H1 (cell line): ENCODE data around the gene ZNF584. TPM values are rescaled to one million over a fixed set of nuclear protein-coding genes. Genes with fewer than 3 reads are reported as not detected.

Experiments used
- CTCF ChIA-PET: fragments of 300-600 bp; sonication (Branson Sonifier 250); formaldehyde crosslinking; loops from one replicate; lab custom pipeline; 2021; ENCODE audit not compliant: partially characterized antibody; lab: Charles Lee
- POLR2A ChIA-PET: fragments of 300-600 bp; sonication (Branson Sonifier 250); formaldehyde crosslinking; loops from one replicate; lab custom pipeline; 2021; ENCODE audit warnings: inconsistent platforms; ENCODE audit not compliant: partially characterized antibody; lab: Charles Lee
- DNase-seq, 2 experiments: peaks; one replicate each; pipeline versions ENCODE4 v3.0.0 to v3.0.0-alpha.2; 2010 to 2022; ENCODE audit warnings: low spot score in 2 of 2, low read depth in 1 of 2, mixed read lengths in 1 of 2
- FAIRE-seq: peaks from 2 replicates; lab custom pipeline; 2011; peaks lifted over from hg19 to GRCh38; lab: Jason Lieb, UNC
- H2AFZ ChIP-seq: 2 replicates; pipeline ENCODE4 v1.8.1; 2012; ENCODE audit warnings: low read length, inconsistent platforms
- H2AK5ac ChIP-seq: 2 replicates; pipeline ENCODE4 v1.6.1; 2013; ENCODE audit warnings: low read depth, low read length
- H2BK120ac ChIP-seq: replicated peaks from 2 replicates; pipeline ENCODE3; 2013; ENCODE audit warnings: low read depth, low read length, inconsistent platforms
- H2BK12ac ChIP-seq: 2 replicates; pipeline ENCODE4 v1.6.1; 2013; ENCODE audit warnings: low read depth, low read length
- H2BK15ac ChIP-seq: 2 replicates; pipeline ENCODE4 v1.6.1; 2013; ENCODE audit warnings: low read length
- H2BK20ac ChIP-seq: 2 replicates; pipeline ENCODE4 v1.6.1; 2013; ENCODE audit warnings: low read length
- H2BK5ac ChIP-seq: 2 replicates; pipeline ENCODE4 v1.6.1; 2013; ENCODE audit warnings: low read depth, low read length
- H3K14ac ChIP-seq: 2 replicates; pipeline ENCODE4 v1.6.1; 2013; ENCODE audit warnings: inconsistent platforms; ENCODE audit not compliant: insufficient read length
- H3K18ac ChIP-seq: 2 replicates; pipeline ENCODE4 v1.6.1; 2013; ENCODE audit warnings: low read length; ENCODE audit errors: extremely low read depth
- H3K23ac ChIP-seq: 2 replicates; pipeline ENCODE4 v1.6.1; 2013; ENCODE audit warnings: inconsistent platforms; ENCODE audit not compliant: insufficient read length
- H3K23me2 ChIP-seq: 2 replicates; pipeline ENCODE4 v1.6.1; 2013; ENCODE audit warnings: low read depth, low read length
- H3K27ac ChIP-seq: 2 replicates; pipeline ENCODE4 v1.6.1; 2011; ENCODE audit warnings: low read depth, low read length, inconsistent platforms
- H3K27me3 ChIP-seq, 4 experiments: replicated peaks in 1 of 4; 1 replicate in 1 of 4; 2 replicates in 3 of 4; pipeline versions ENCODE4 v1.6.1 to v1.8.1; 2011 to 2013; ENCODE audit warnings: low read length in 3 of 4, mild to moderate bottlenecking in 3 of 4, inconsistent platforms in 2 of 4, mixed read lengths in 2 of 4, moderate library complexity in 1 of 4; ENCODE audit not compliant: control insufficient read depth in 3 of 4, insufficient read depth in 3 of 4; ENCODE audit errors: extremely low read depth in 1 of 4
- H3K36me3 ChIP-seq, 4 experiments: 2 replicates each; pipeline versions ENCODE4 v1.6.1 to v1.8.1; 2011 to 2013; ENCODE audit warnings: mild to moderate bottlenecking in 4 of 4, low read length in 3 of 4, moderate library complexity in 2 of 4, control low read depth in 1 of 4, inconsistent platforms in 1 of 4; ENCODE audit not compliant: insufficient read depth in 4 of 4, control insufficient read depth in 2 of 4
- H3K4ac ChIP-seq: replicated peaks from 2 replicates; pipeline ENCODE3; 2013; ENCODE audit warnings: low read length, low read depth, mixed read lengths, inconsistent platforms; ENCODE audit not compliant: insufficient read length
- H3K4me1 ChIP-seq, 4 experiments: replicated peaks in 1 of 4; 1 replicate in 1 of 4; 2 replicates in 3 of 4; pipeline versions ENCODE4 v1.6.1 to v1.8.1; 2011 to 2013; ENCODE audit warnings: low read length in 3 of 4, inconsistent platforms in 2 of 4, mixed read lengths in 1 of 4; ENCODE audit not compliant: insufficient read depth in 4 of 4, control insufficient read depth in 3 of 4
- H3K4me2 ChIP-seq, 2 experiments: 2 replicates each; pipeline versions ENCODE4 v1.6.1 to v1.8.1; 2011 to 2013; ENCODE audit warnings: low read depth in 2 of 2, low read length in 2 of 2, control low read depth in 1 of 2, inconsistent platforms in 1 of 2, mild to moderate bottlenecking in 1 of 2; ENCODE audit not compliant: insufficient read depth in 1 of 2
- H3K4me3 ChIP-seq, 4 experiments: fragments of 200-600, 300-600 bp in 1 of 4; sonication (generic), shearing (Covaris generic), sonication (Bioruptor Twin) in 1 of 4; 2 replicates each; pipeline versions ENCODE4 v1.5.1 to v1.8.1; 2011 to 2016; ENCODE audit warnings: low read length in 4 of 4, low read depth in 3 of 4, control low read depth in 2 of 4, inconsistent platforms in 2 of 4, mild to moderate bottlenecking in 2 of 4, mixed read lengths in 1 of 4, moderate library complexity in 1 of 4; ENCODE audit not compliant: insufficient read depth in 2 of 4; ENCODE audit errors: extremely low read depth in 1 of 4
- H3K56ac ChIP-seq: replicated peaks from 2 replicates; pipeline ENCODE3; 2013; ENCODE audit warnings: low read depth, mild to moderate bottlenecking, mixed read lengths, low read length, inconsistent platforms; ENCODE audit not compliant: insufficient read length
- H3K79me1 ChIP-seq: 2 replicates; pipeline ENCODE4 v1.6.1; 2013; ENCODE audit warnings: low read depth, low read length, control low read depth
- H3K79me2 ChIP-seq, 2 experiments: 2 replicates each; pipeline versions ENCODE4 v1.6.1 to v1.8.1; 2012 to 2013; ENCODE audit warnings: low read length in 2 of 2, mild to moderate bottlenecking in 2 of 2, inconsistent platforms in 1 of 2; ENCODE audit not compliant: insufficient read depth in 2 of 2, control insufficient read depth in 1 of 2
- H3K9ac ChIP-seq, 4 experiments: replicated peaks in 1 of 4; 1 replicate in 1 of 4; 2 replicates in 3 of 4; pipeline versions ENCODE4 v1.6.1 to v1.8.1; 2011 to 2013; ENCODE audit warnings: low read depth in 3 of 4, low read length in 3 of 4, control low read depth in 2 of 4, mild to moderate bottlenecking in 2 of 4, moderate library complexity in 2 of 4, inconsistent platforms in 1 of 4; ENCODE audit errors: extremely low read depth in 1 of 4
- H3K9me3 ChIP-seq, 2 experiments: 2 replicates each; pipeline versions ENCODE4 v1.6.1 to v1.8.1; 2012 to 2013; ENCODE audit warnings: mild to moderate bottlenecking in 2 of 2, moderate library complexity in 2 of 2, control low read depth in 1 of 2, inconsistent platforms in 1 of 2, low read depth in 1 of 2, low read length in 1 of 2, mixed read lengths in 1 of 2; ENCODE audit not compliant: insufficient read depth in 2 of 2
- H4K20me1 ChIP-seq, 2 experiments: replicated peaks in 1 of 2; 2 replicates each; pipeline versions ENCODE3 to v1.8.1; 2011 to 2013; ENCODE audit warnings: inconsistent platforms in 2 of 2, low read length in 2 of 2, mild to moderate bottlenecking in 1 of 2; ENCODE audit not compliant: insufficient read depth in 2 of 2, control insufficient read depth in 1 of 2
- H4K5ac ChIP-seq: 2 replicates; pipeline ENCODE4 v1.6.1; 2013; ENCODE audit warnings: low read length, low read depth, mixed read lengths, inconsistent platforms; ENCODE audit not compliant: insufficient read length
- H4K8ac ChIP-seq: 2 replicates; pipeline ENCODE4 v1.8.0; 2013; ENCODE audit warnings: mild to moderate bottlenecking, moderate library complexity, low read length, inconsistent platforms; ENCODE audit not compliant: insufficient read depth; ENCODE audit errors: extremely low read depth
- H4K91ac ChIP-seq: replicated peaks from 2 replicates; pipeline ENCODE3; 2013; ENCODE audit warnings: low read length, mixed read lengths, inconsistent platforms; ENCODE audit not compliant: insufficient read length
- BACH1 ChIP-seq: IDR thresholded peaks from 2 replicates; pipeline ENCODE4 v1.6.1; 2012; ENCODE audit warnings: low read length, improper control_type of control experiment
- CEBPB ChIP-seq: IDR thresholded peaks from 2 replicates; pipeline ENCODE4 v1.6.1; 2012; ENCODE audit warnings: low read depth, low read length
- CREB1 ChIP-seq: IDR thresholded peaks from 2 replicates; pipeline ENCODE4 v1.6.1; 2012; ENCODE audit warnings: inconsistent platforms
- CTBP2 ChIP-seq: IDR thresholded peaks from 2 replicates; pipeline ENCODE4 v1.7.0; 2011; ENCODE audit warnings: borderline replicate concordance, mild to moderate bottlenecking, moderate library complexity, mixed read lengths, low read length; ENCODE audit not compliant: insufficient read depth, insufficient read length
- FOSL1 ChIP-seq: IDR thresholded peaks from 2 replicates; pipeline ENCODE4 v1.6.1; 2011; ENCODE audit warnings: mild to moderate bottlenecking, low read depth, low read length, moderate library complexity; ENCODE audit not compliant: insufficient read depth
- GABPA ChIP-seq: IDR thresholded peaks from 2 replicates; pipeline ENCODE4 v1.6.1; 2011; ENCODE audit warnings: mild to moderate bottlenecking, low read length, moderate library complexity, borderline replicate concordance; ENCODE audit not compliant: insufficient read depth
- HDAC6 ChIP-seq: IDR thresholded peaks from one replicate; pipeline ENCODE4 v1.7.1; 2012; ENCODE audit warnings: low read depth, mild to moderate bottlenecking, inconsistent platforms, low read length, moderate library complexity
- POLR2A ChIP-seq, 2 experiments: IDR thresholded peaks; 1 replicate in 1 of 2; 2 replicates in 1 of 2; pipeline ENCODE4 v1.6.1; 2011; ENCODE audit warnings: low read depth in 2 of 2, low read length in 2 of 2, mild to moderate bottlenecking in 2 of 2; ENCODE audit errors: control extremely low read depth in 1 of 2
- SP2 ChIP-seq: IDR thresholded peaks from 2 replicates; pipeline ENCODE4 v1.6.1; 2012; ENCODE audit warnings: mild to moderate bottlenecking, low read length, inconsistent platforms
- SP4 ChIP-seq: IDR thresholded peaks from 2 replicates; pipeline ENCODE4 v1.6.1; 2012; ENCODE audit warnings: low read length, inconsistent platforms
- SUZ12 ChIP-seq: fragments of 200-600 bp; sonication (generic); IDR thresholded peaks from 2 replicates; pipeline ENCODE4 v1.6.1; 2012; ENCODE audit warnings: mild to moderate bottlenecking, inconsistent platforms, low read length, moderate library complexity, mixed read lengths
- ZNF274 ChIP-seq: IDR thresholded peaks from 2 replicates; pipeline ENCODE4 v1.7.0; 2012; ENCODE audit warnings: low read length, borderline replicate concordance; ENCODE audit errors: extremely low read depth
- WGBS, 2 experiments: shearing (Covaris generic) in 1 of 2; methylation state at CpG; one replicate each; pipeline versions ENCODE4 v1.1.6 to v1.1.7; 2013 to 2015; ENCODE audit warnings: low lambda C conversion rate in 2 of 2, mixed read lengths in 2 of 2, inconsistent platforms in 1 of 2, low coverage in 1 of 2, missing lambda C conversion rate in 1 of 2; ENCODE audit not compliant: insufficient replicate concordance in 2 of 2, insufficient coverage in 1 of 2, insufficient read length in 1 of 2; ENCODE audit errors: extremely low coverage in 1 of 2, missing lambda C conversion rate in 1 of 2; 5-methylcytosine and 5-hydroxymethylcytosine counted together
- polyA plus RNA-seq, 7 experiments: library from polyadenylated mRNA; depleted of rRNA in 3 of 7; stranded (reverse) in 5 of 7; unstranded in 2 of 7; fragments of >200 nt in 5 of 7; fragments of 200-250 nt in 2 of 7; gene quantifications; 1 replicate in 5 of 7; 2 replicates in 1 of 7; 4 replicates in 1 of 7; pipeline versions ENCODE4 v1.2.1 to v1.2.3, GENCODE V29; 2011 to 2013; ENCODE audit warnings: missing spikeins in 2 of 7, mixed read lengths in 2 of 7
- total RNA-seq: library from RNA; stranded (reverse); fragmentation: NEBNext Ultra II Directional; extraction: Animal tissue kit (Norgen Biotek cat#: 25700); gene quantifications from 2 replicates; pipeline ENCODE4 v1.2.1, GENCODE V29; 2021

ZNF584 gene
- total and polyA plus RNA-seq, 2 of the 8 experiments (the other 6 are each of a cell fraction or from before 2014, with no cell fraction given), result 2.5 to 5.2 TPM

DNA sequence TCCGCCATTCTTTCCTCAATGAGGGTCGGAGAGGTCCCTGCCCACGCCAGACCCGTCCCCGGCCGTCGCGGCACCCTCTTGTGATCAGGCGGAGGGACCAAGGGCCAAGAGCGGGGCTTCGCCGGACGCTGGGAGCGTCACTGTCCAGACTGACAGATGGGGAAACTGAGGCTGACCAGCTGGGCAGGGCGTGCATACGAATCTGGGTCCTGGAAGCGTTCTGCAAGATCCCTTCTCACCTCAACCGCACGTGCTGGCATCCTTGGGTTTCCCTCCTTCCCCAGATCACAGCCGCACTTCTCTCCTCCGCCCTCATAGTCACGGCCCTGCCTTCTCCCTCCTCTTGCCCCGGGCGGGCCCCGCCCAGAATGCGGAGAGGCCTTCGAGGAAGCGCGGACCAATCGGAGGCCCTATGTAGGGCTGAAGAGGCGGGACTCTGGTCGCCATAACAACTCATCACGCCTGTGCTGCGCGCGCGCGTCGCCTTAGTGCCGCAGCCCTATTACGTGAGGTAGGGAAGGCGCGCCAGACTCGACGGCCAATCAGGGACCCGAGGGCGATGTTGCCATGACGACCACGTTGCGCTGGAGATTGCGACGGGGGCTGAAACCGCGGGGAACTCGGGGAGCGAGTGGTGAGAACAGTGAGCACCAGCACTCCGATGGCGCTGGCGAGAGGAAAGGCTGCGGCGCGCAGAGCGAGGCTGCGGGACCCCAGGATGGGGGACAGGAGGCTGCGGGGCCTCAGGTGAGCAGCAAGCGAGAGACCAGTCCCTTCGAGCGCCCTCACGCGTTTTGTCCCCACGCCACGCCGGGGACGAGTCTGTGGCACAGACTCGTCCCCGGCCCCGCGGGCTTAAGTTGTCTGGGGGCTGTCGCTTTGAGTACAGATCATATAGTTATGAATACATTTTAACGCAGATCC lies 7.3 kb upstream of the ZNF584 start:
- H2BK120ac ChIP-seq, result no peak overlapping the region
- peak overlapping the region; percentile 73 for H3K18ac ChIP-seq
- H2AFZ ChIP-seq, result peak overlapping the region; percentile 91; the same call in 1 of the 2 replicates
- peaks cover 0 to 1% of the 10 kb centered on the region in 2 experiments for H4K20me1 ChIP-seq
- peak overlapping the region; percentile 50 to 87 for H3K4me2 ChIP-seq
- H3K79me1 ChIP-seq, result no peaks in the 10 kb centered on the region; the same call in 1 of the 2 replicates
- ChIA-PET POLR2A (interaction anchor here (1.0 to 7.2 kb wide), 3 partner anchors 11 to 20 kb away, joined by 3 to 78 read pairs (median 6); partner anchors contain the start of genes RPS5 and ZNF837), CTCF (no interaction called here)
- H2AK5ac ChIP-seq, result no peak overlapping the region
- no peak overlapping the region for H4K91ac ChIP-seq
- H3K23ac ChIP-seq, result no peak overlapping the region
- H3K4ac ChIP-seq, result peak overlapping the region; percentile 29
- no peak overlapping the region for H3K27ac ChIP-seq
- peak; percentile 97 for DNase-seq
- H2BK15ac ChIP-seq, result peak overlapping the region; percentile 82; the same call in 1 of the 2 replicates
- peaks cover 6% of the 10 kb centered on the region for H3K23me2 ChIP-seq
- H3K27me3 ChIP-seq, result peaks cover 3 to 17% (median 11%) of the 10 kb centered on the region in 4 experiments; a peak in 6 of 7 replicates
- no peaks in the 10 kb centered on the region for H3K36me3 ChIP-seq
- WGBS, 2 experiments, result 6% methylated on average over 78 of the region's 80 CpGs; no CpG with 5 or more reads in 1 of the 2 experiments
- peak overlapping the region; percentile 75 to 84 (median 78) for H3K4me3 ChIP-seq
- H3K14ac ChIP-seq, result no peak overlapping the region
- no peak overlapping the region for H2BK20ac ChIP-seq
- peak overlapping the region; percentile 45; the same call in 1 of the 2 replicates for H2BK12ac ChIP-seq
- H4K8ac ChIP-seq, result peak overlapping the region; percentile 82; the same call in 1 of the 2 replicates
- H3K9me3 ChIP-seq, result no peaks in the 10 kb centered on the region
- H3K4me1 ChIP-seq, result peaks cover 0 to 17% (median 11%) of the 10 kb centered on the region in 4 experiments; a peak in 4 of 7 replicates
- H2BK5ac ChIP-seq, result peak overlapping the region; percentile 71; the same call in 1 of the 2 replicates
- no peaks in the 10 kb centered on the region for H3K79me2 ChIP-seq
- H4K5ac ChIP-seq, result peak overlapping the region; percentile 62
- peak overlapping the region in 3 of 4 experiments; percentile 51 to 67 (median 57); a peak in 5 of 7 replicates for H3K9ac ChIP-seq
- FAIRE-seq, result no peak
- no peak overlapping the region for H3K56ac ChIP-seq
- TF ChIP-seq GABPA, result no peak
- TF ChIP-seq CEBPB, result 0 out of 2 replicates have a peak, but pooled peaks have one; percentile 1
- TF ChIP-seq CTBP2, result no peak
- no peak for TF ChIP-seq FOSL1
- TF ChIP-seq SUZ12, result no peak
- TF ChIP-seq HDAC6, result no peak
- TF ChIP-seq ZNF274, result no peak
- peak in 1 of 2 experiments; percentile 69; a peak in 1 of 3 replicates for TF ChIP-seq POLR2A (IDR thresholded peaks at IDR 0.05; ENCODE audit: control extremely low read depth in 1 of 2, low read depth in 2 of 2, low read length in 2 of 2)
- TF ChIP-seq CREB1, result peak; percentile 98
- peak; percentile 47; the same call in 1 of the 2 replicates for TF ChIP-seq BACH1
- no peak for TF ChIP-seq SP4
- peak; percentile 30; the same call in 1 of the 2 replicates for TF ChIP-seq SP2
